ENCODE data around the gene VPS25. TPM values are rescaled to one million over a fixed set of nuclear protein-coding genes. Genes with fewer than 3 reads are reported as not detected.

The VPS25 gene
- total RNA-seq, 2 donors from 2014 or later, result 57.4 to 91.8 TPM

GRCh38 chr17:42759982-42760651 lies 13.1 kb upstream of the VPS25 start:
- Histone ChIP-seq H3K4me1 (replicated peaks) (no peaks in the 10 kb centered on the region), H3K27me3 (replicated peaks; ENCODE audit: insufficient read depth) (no peaks in the 10 kb centered on the region), H3K36me3 (no peaks in the 10 kb centered on the region), H3K27ac (peak overlapping the region; percentile 14 to 53), H3K4me3 (peak overlapping the region; percentile 48 to 52), H3K9me3 (no peaks in the 10 kb centered on the region)
- DNase-seq (ENCODE audit: low spot score), result no peak
- WGBS, result 60% methylated on average over 11 of the region's 11 CpGs
- TF ChIP-seq POLR2A (IDR thresholded peaks at IDR 0.05) (no peak), POLR2AphosphoS5 (IDR thresholded peaks at IDR 0.05) (no peak), CTCF (IDR thresholded peaks at IDR 0.05) (no peak)
- intact Hi-C loops (cut with DNase I), result loop anchor here (10.0 kb wide), 1 partner anchor 175 kb away; no protein-coding TSS in a partner anchor

GRCh38 chr17:42760652-42761581 lies 12.3 kb upstream of the VPS25 start, which contains the start of gene RAMP2:
Gene RAMP2, plus strand, starts transcription at chr17:42761227. Its CDS starts 35 bp downstream, at chr17:42761262.
- intact Hi-C loops (cut with DNase I), result loop anchor here (10.0 kb wide), 1 partner anchor 176 kb away; no protein-coding TSS in a partner anchor
- no peak for DNase-seq (ENCODE audit: low spot score)
- H3K4me3 ChIP-seq, result peak within 1 kb of the TSS; percentile 48 to 52
- H3K27me3 ChIP-seq (replicated peaks; ENCODE audit: insufficient read depth), result no peaks in the 10 kb centered on the region
- H3K36me3 ChIP-seq, result no peaks in the 10 kb centered on the region
- peak within 1 kb of the TSS; percentile 47 to 53 for H3K27ac ChIP-seq
- no peaks in the 10 kb centered on the region for H3K9me3 ChIP-seq
- no peaks in the 10 kb centered on the region for H3K4me1 ChIP-seq (replicated peaks)
- WGBS, result 4% methylated on average over 53 of the region's 92 CpGs
- TF ChIP-seq CTCF (IDR thresholded peaks at IDR 0.05) (peak in 1 of 4 experiments; percentile 13), POLR2A (IDR thresholded peaks at IDR 0.05) (no peak)

- intact Hi-C loops (cut with DNase I), result loop anchor here (10.0 kb wide), 1 partner anchor 177 kb away; no protein-coding TSS in a partner anchor
- TF ChIP-seq CTCF (IDR thresholded peaks at IDR 0.05) (no peak), POLR2AphosphoS5 (IDR thresholded peaks at IDR 0.05) (no peak), POLR2A (IDR thresholded peaks at IDR 0.05) (no peak)
Measured at GRCh38 chr17:42761638-42762037, 11.6 kb upstream of the VPS25 start.

GRCh38 chr17:42766124-42766523 lies 7.1 kb upstream of the VPS25 start:
- Histone ChIP-seq H3K4me1 (replicated peaks) (no peaks in the 10 kb centered on the region), H3K9me3 (no peaks in the 10 kb centered on the region), H3K4me3 (no peak overlapping the region), H3K36me3 (no peaks in the 10 kb centered on the region), H3K27ac (no peak overlapping the region), H3K27me3 (replicated peaks; ENCODE audit: insufficient read depth) (no peaks in the 10 kb centered on the region)
- 92% methylated on average over 6 of the region's 6 CpGs for WGBS
- no peak for DNase-seq (ENCODE audit: low spot score)
- intact Hi-C loops (cut with DNase I), result loop anchor here (10.0 kb wide), 1 partner anchor 181 kb away; no protein-coding TSS in a partner anchor
- TF ChIP-seq CTCF (IDR thresholded peaks at IDR 0.05), result no peak
- TF ChIP-seq POLR2A (IDR thresholded peaks at IDR 0.05), result no peak
- TF ChIP-seq POLR2AphosphoS5 (IDR thresholded peaks at IDR 0.05), result no peak

More at GRCh38 chr17:42761638-42762037, 11.6 kb upstream of the VPS25 start:
- DNase-seq (ENCODE audit: low spot score), result no peak
- WGBS, result 42% methylated on average over 12 of the region's 12 CpGs
- Histone ChIP-seq H3K9me3 (no peaks in the 10 kb centered on the region), H3K27me3 (replicated peaks; ENCODE audit: insufficient read depth) (no peaks in the 10 kb centered on the region), H3K27ac (peak overlapping the region; percentile 47 to 53), H3K4me3 (peak overlapping the region; percentile 48 to 52), H3K4me1 (replicated peaks) (no peaks in the 10 kb centered on the region), H3K36me3 (no peaks in the 10 kb centered on the region)
